ENCODE measurements around the gene MYOF. TPM values are rescaled to one million over a fixed set of nuclear protein-coding genes. Genes with fewer than 3 reads are reported as not detected.
A peak's percentile ranks its signal among the peaks of the same experiment; 100 is the strongest.

Gene MYOF
- total and polyA plus RNA-seq, 7 donors, result 0.70 to 9.4 (median 4.2) TPM

- no peak for TF ChIP-seq CTCF (IDR thresholded peaks at IDR 0.05)
- Histone ChIP-seq H3K4me3 (no peak overlapping the region), H3K27ac (no peak overlapping the region), H3K9me3 (no peaks in the 10 kb centered on the region), H3K4me1 (peaks cover 23% of the 10 kb centered on the region), H3K27me3 (ENCODE audit: insufficient read depth in 3 of 3, low read length in 2 of 3) (no peaks in the 10 kb centered on the region), H3K36me3 (ENCODE audit: insufficient read depth in 1 of 2, low read depth in 1 of 2) (no peaks in the 10 kb centered on the region)
- ATAC-seq (no peak), DNase-seq (no peak)
- WGBS, 3 donors, result 43 to 83% (median 63%) methylated on average over 2 of the region's 2 CpGs
- intact Hi-C loops (cut with DNase I), result no loop called here
Measured at GRCh38 chr10:93462371-93462770, 19.8 kb downstream of the MYOF start.

GRCh38 chr10:93461807-93462178, 20.3 kb downstream of the MYOF start:
- no peaks in the 10 kb centered on the region for H3K36me3 ChIP-seq (ENCODE audit: insufficient read depth in 1 of 2, low read depth in 1 of 2)
- H3K27ac ChIP-seq, result no peak overlapping the region
- no peak overlapping the region for H3K4me3 ChIP-seq
- ATAC-seq, result no peak
- peaks cover 22% of the 10 kb centered on the region for H3K4me1 ChIP-seq
- no peak for DNase-seq
- 93 to 100% (median 95%) methylated on average over 1 of the region's 1 CpG for whole genome bisulfite sequencing, 3 donors
- H3K27me3 ChIP-seq (ENCODE audit: insufficient read depth in 3 of 3, low read length in 2 of 3), result no peaks in the 10 kb centered on the region
- TF ChIP-seq CTCF (IDR thresholded peaks at IDR 0.05), result no peak
- no peaks in the 10 kb centered on the region for H3K9me3 ChIP-seq
- intact Hi-C loops (cut with DNase I), result no loop called here

GRCh38 chr10:93461109-93461806, 20.9 kb downstream of the MYOF start:
- no peaks in the 10 kb centered on the region for H3K9me3 ChIP-seq
- H3K36me3 ChIP-seq (ENCODE audit: insufficient read depth in 1 of 2, low read depth in 1 of 2), result no peaks in the 10 kb centered on the region
- intact Hi-C loops (cut with DNase I), result no loop called here
- ATAC-seq (no peak), DNase-seq (no peak)
- H3K27ac ChIP-seq, result no peak overlapping the region
- no peak for TF ChIP-seq CTCF (IDR thresholded peaks at IDR 0.05)
- H3K4me3 ChIP-seq, result no peak overlapping the region
- no peaks in the 10 kb centered on the region for H3K27me3 ChIP-seq (ENCODE audit: insufficient read depth in 3 of 3, low read length in 2 of 3)
- 46 to 67% (median 58%) methylated on average over 4 of the region's 4 CpGs for WGBS, 3 donors
- peaks cover 17% of the 10 kb centered on the region for H3K4me1 ChIP-seq

- ATAC-seq, result no peak
- WGBS, 3 donors, result 53 to 85% (median 83%) methylated on average over 3 of the region's 3 CpGs
Measured at GRCh38 chr10:93459466-93459865, 22.7 kb downstream of the MYOF start.

More at GRCh38 chr10:93459466-93459865, 22.7 kb downstream of the MYOF start:
- intact Hi-C loops (cut with DNase I), result no loop called here
- no peaks in the 10 kb centered on the region for H3K36me3 ChIP-seq (ENCODE audit: insufficient read depth in 1 of 2, low read depth in 1 of 2)
- no peaks in the 10 kb centered on the region for H3K27me3 ChIP-seq (ENCODE audit: insufficient read depth in 3 of 3, low read length in 2 of 3)
- TF ChIP-seq CTCF (IDR thresholded peaks at IDR 0.05), result no peak
- DNase-seq, result no peak
- no peak overlapping the region for H3K4me3 ChIP-seq
- peaks cover 10% of the 10 kb centered on the region for H3K4me1 ChIP-seq
- no peaks in the 10 kb centered on the region for H3K9me3 ChIP-seq
- H3K27ac ChIP-seq, result peak overlapping the region; percentile 50

All from psoas muscle (tissue), 8 donors.